Panc1 (cell line): ENCODE data around the gene MAP4K4.

ENCODE experiments used
- CTCF ChIP-seq: fragments of 450-650 bp; IDR thresholded peaks from 2 replicates; pipeline ENCODE4 v1.5.1; 2017; ENCODE audit warnings: mild to moderate bottlenecking
- POLR2AphosphoS5 ChIP-seq: IDR thresholded peaks from 2 replicates; pipeline ENCODE4 v1.6.1; 2012; ENCODE audit warnings: mild to moderate bottlenecking, low read depth, low read length, moderate library complexity

GRCh38 chr2:101723371-101724124 lies 26.0 kb downstream of the MAP4K4 start:
- TF ChIP-seq CTCF (no peak), POLR2AphosphoS5 (no peak)
